Measurements from ENCODE around the gene PARS2.

- TF ChIP-seq RCOR1 (IDR thresholded peaks at IDR 0.05; ENCODE audit: low read depth, low read length): no peak
- no peak for TF ChIP-seq ELK1 (IDR thresholded peaks at IDR 0.05; ENCODE audit: low read depth, low read length)
- TF ChIP-seq RAD21 (conservative IDR thresholded peaks at IDR 0.05 in 1 of 2, IDR thresholded peaks at IDR 0.05 in 1 of 2): no peak
- TF ChIP-seq CTCF (IDR thresholded peaks at IDR 0.05): no peak
- no peak for TF ChIP-seq REST (IDR thresholded peaks at IDR 0.05)
- TF ChIP-seq HMGXB4 (CRISPR knock-in tag; IDR thresholded peaks at IDR 0.05; ENCODE audit: borderline replicate concordance): no peak
- no peak for TF ChIP-seq JUNB (IDR thresholded peaks at IDR 0.05)
- no peak for TF ChIP-seq NPAS2 (CRISPR knock-in tag; IDR thresholded peaks at IDR 0.05; ENCODE audit: borderline replicate concordance)
- TF ChIP-seq EP300 (IDR thresholded peaks at IDR 0.05): no peak
- no peak for TF ChIP-seq POLR2AphosphoS2 (conservative IDR thresholded peaks at IDR 0.05; ENCODE audit: low read length)
Observed at GRCh38 chr1:54757833-54758232, 6.5 kb downstream of the PARS2 start.

All from A549 (cell line).